ENCODE measurements around the gene XAGE2.
A peak's percentile ranks its signal among the peaks of the same experiment; 100 is the strongest.
"Not testable (repeated sequence)": the region's sequence is repeated elsewhere in the genome, so short reads cannot be mapped to it uniquely, and the experiment has no call there.

XAGE2 gene

GRCh38 chrX:52368368-52369055, at the start of gene XAGE2:
TSS of gene XAGE2 (plus strand) at chrX:52369021. CDS start at chrX:52370015, 994 bp downstream.
- DNase-seq: no peak
- TF ChIP-seq GATA1 (IDR thresholded peaks at IDR 0.05; ENCODE audit: low read depth, low read length) (no peak), POLR2A (IDR thresholded peaks at IDR 0.05; ENCODE audit: low read length) (no peak)

GRCh38 chrX:52337410-52337809, 31.4 kb upstream of the XAGE2 start:
- DNase-seq: no peak
- no peak for TF ChIP-seq POLR2A (IDR thresholded peaks at IDR 0.05; ENCODE audit: low read length)
- TF ChIP-seq GATA1 (IDR thresholded peaks at IDR 0.05; ENCODE audit: low read depth, low read length): no peak

- TF ChIP-seq GATA1 (IDR thresholded peaks at IDR 0.05; ENCODE audit: low read depth, low read length) (no peak), POLR2A (IDR thresholded peaks at IDR 0.05; ENCODE audit: low read length) (no peak)
- DNase-seq: peak in 1 of 2 experiments; percentile 1
Observed at GRCh38 chrX:52341493-52341892, 27.3 kb upstream of the XAGE2 start.

- DNase-seq: not testable (repeated sequence)
Observed at GRCh38 chrX:52343131-52343530, 25.7 kb upstream of the XAGE2 start.

- DNase-seq: peak; percentile 73 to 85
Observed at GRCh38 chrX:52345402-52345801, 23.4 kb upstream of the XAGE2 start.

GRCh38 chrX:52346174-52347165, 22.4 kb upstream of the XAGE2 start:
- TF ChIP-seq POLR2A (IDR thresholded peaks at IDR 0.05; ENCODE audit: low read length): no peak
- no peak for TF ChIP-seq GATA1 (IDR thresholded peaks at IDR 0.05; ENCODE audit: low read depth, low read length)
- DNase-seq: peak; percentile 49 to 78

- DNase-seq: no peak
- TF ChIP-seq POLR2A (IDR thresholded peaks at IDR 0.05; ENCODE audit: low read length) (no peak), GATA1 (IDR thresholded peaks at IDR 0.05; ENCODE audit: low read depth, low read length) (no peak)
Observed at GRCh38 chrX:52349681-52350080, 19.1 kb upstream of the XAGE2 start.

GRCh38 chrX:52352551-52352950, 16.3 kb upstream of the XAGE2 start:
- no peak for DNase-seq
- TF ChIP-seq POLR2A (IDR thresholded peaks at IDR 0.05; ENCODE audit: low read length) (no peak), GATA1 (IDR thresholded peaks at IDR 0.05; ENCODE audit: low read depth, low read length) (no peak)

- TF ChIP-seq GATA1 (IDR thresholded peaks at IDR 0.05; ENCODE audit: low read depth, low read length) (no peak), POLR2A (IDR thresholded peaks at IDR 0.05; ENCODE audit: low read length) (no peak)
- DNase-seq: peak; percentile 3 to 42
Observed at GRCh38 chrX:52353838-52354237, 15.0 kb upstream of the XAGE2 start.

- TF ChIP-seq GATA1 (IDR thresholded peaks at IDR 0.05; ENCODE audit: low read depth, low read length) (no peak), POLR2A (IDR thresholded peaks at IDR 0.05; ENCODE audit: low read length) (no peak)
- DNase-seq: no peak
Observed at GRCh38 chrX:52355108-52355507, 13.7 kb upstream of the XAGE2 start.

- peak; percentile 88 to 90 for DNase-seq
- TF ChIP-seq POLR2A (IDR thresholded peaks at IDR 0.05; ENCODE audit: low read length) (peak; percentile 58), GATA1 (IDR thresholded peaks at IDR 0.05; ENCODE audit: low read depth, low read length) (no peak)
Observed at GRCh38 chrX:52359614-52360232, 9.1 kb upstream of the XAGE2 start.

GRCh38 chrX:52361941-52362340, 6.9 kb upstream of the XAGE2 start:
- peak; percentile 37 to 58 for DNase-seq
- TF ChIP-seq POLR2A (IDR thresholded peaks at IDR 0.05; ENCODE audit: low read length) (no peak), GATA1 (IDR thresholded peaks at IDR 0.05; ENCODE audit: low read depth, low read length) (no peak)

- TF ChIP-seq POLR2A (IDR thresholded peaks at IDR 0.05; ENCODE audit: low read length): peak; percentile 64
- peak; percentile 76 for TF ChIP-seq GATA1 (IDR thresholded peaks at IDR 0.05; ENCODE audit: low read depth, low read length)
- DNase-seq: peak; percentile 95 to 96
Observed at GRCh38 chrX:52363247-52363883, 5.5 kb upstream of the XAGE2 start.

- TF ChIP-seq GATA1 (IDR thresholded peaks at IDR 0.05; ENCODE audit: low read depth, low read length): no peak
- no peak for TF ChIP-seq POLR2A (IDR thresholded peaks at IDR 0.05; ENCODE audit: low read length)
- DNase-seq: no peak
Observed at GRCh38 chrX:52378870-52379269, 10.0 kb downstream of the XAGE2 start.
